SK-N-MC (cell line): Measurements from ENCODE around the gene GRIK4.

Experiments
- DNase-seq: peaks from one replicate; pipeline ENCODE4 v3.0.0-alpha.2; 2011; ENCODE audit warnings: low read depth, low spot score
- H3K27ac ChIP-seq: fragments of 200-600 bp; sonication (generic); 2 replicates; pipeline ENCODE4 v1.5.1; 2016; ENCODE audit warnings: mixed run types
- H3K36me3 ChIP-seq: fragments of 200-600 bp; sonication (generic); 2 replicates; pipeline ENCODE4 v1.6.1; 2017; ENCODE audit warnings: antibody characterized with exemption, low read length, mixed read lengths; ENCODE audit not compliant: insufficient read depth
- H3K4me3 ChIP-seq: fragments of 200-600 bp; sonication (generic); 2 replicates; pipeline ENCODE4 v1.5.1; 2016
- H3K9ac ChIP-seq: fragments of 200-600 bp; sonication (generic); 2 replicates; pipeline ENCODE4 v1.8.0; 2017; ENCODE audit warnings: mixed run types, mixed read lengths; ENCODE audit not compliant: insufficient read length
- H3K9me3 ChIP-seq: fragments of 200-600 bp; sonication (generic); 2 replicates; pipeline ENCODE4 v1.6.1; 2017; ENCODE audit warnings: low read depth, mild to moderate bottlenecking, antibody characterized with exemption, low read length, moderate library complexity, mixed read lengths
- EZH2 ChIP-seq: fragments of 200-600 bp; sonication (generic); IDR thresholded peaks from one replicate; pipeline ENCODE4 v1.6.1; 2017; ENCODE audit warnings: antibody characterized with exemption
- FOXP2 ChIP-seq: optimal IDR thresholded peaks from 2 replicates; pipeline ENCODE3; 2011; ENCODE audit warnings: mild to moderate bottlenecking, moderate library complexity; ENCODE audit not compliant: insufficient read depth; ENCODE audit errors: extremely low read length, control extremely low read depth
- POLR2AphosphoS5 ChIP-seq: IDR thresholded peaks from 2 replicates; pipeline ENCODE4 v1.6.1; 2012; ENCODE audit warnings: mild to moderate bottlenecking, low read depth, low read length, borderline replicate concordance

GRIK4 gene

DNA sequence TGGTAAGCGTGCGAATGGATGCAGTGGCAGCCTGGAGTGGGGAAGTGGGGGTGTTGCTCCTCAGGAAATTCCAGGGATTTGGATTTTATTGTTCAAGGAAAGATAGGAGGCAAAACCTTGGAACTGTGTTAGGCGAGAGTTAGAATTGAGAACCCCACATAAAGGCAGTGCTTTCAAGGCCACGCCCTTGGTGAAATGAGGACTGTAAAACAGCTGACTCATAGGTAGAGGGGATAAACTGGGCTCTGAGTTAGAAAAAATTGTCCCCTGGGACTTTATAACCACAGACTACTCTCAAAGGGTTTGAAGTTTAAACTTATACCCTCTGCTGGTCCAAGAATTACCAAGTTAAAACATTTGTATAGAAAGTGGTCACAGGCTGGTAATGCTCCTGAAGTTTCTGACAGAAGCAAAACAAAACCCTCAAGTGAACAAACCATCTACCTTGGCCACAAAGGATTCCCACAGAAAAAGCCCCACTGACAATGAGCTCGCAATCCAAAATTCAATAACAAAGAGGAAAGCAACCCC, 262.0 kb downstream of the GRIK4 start:
- Histone ChIP-seq H3K27ac (no peak overlapping the region), H3K36me3 (no peaks in the 10 kb centered on the region), H3K9me3 (no peaks in the 10 kb centered on the region), H3K4me3 (no peak overlapping the region), H3K9ac (no peak overlapping the region)
- TF ChIP-seq EZH2, result no peak
- no peak for TF ChIP-seq FOXP2
- TF ChIP-seq POLR2AphosphoS5, result no peak
- DNase-seq, result no peak

DNA sequence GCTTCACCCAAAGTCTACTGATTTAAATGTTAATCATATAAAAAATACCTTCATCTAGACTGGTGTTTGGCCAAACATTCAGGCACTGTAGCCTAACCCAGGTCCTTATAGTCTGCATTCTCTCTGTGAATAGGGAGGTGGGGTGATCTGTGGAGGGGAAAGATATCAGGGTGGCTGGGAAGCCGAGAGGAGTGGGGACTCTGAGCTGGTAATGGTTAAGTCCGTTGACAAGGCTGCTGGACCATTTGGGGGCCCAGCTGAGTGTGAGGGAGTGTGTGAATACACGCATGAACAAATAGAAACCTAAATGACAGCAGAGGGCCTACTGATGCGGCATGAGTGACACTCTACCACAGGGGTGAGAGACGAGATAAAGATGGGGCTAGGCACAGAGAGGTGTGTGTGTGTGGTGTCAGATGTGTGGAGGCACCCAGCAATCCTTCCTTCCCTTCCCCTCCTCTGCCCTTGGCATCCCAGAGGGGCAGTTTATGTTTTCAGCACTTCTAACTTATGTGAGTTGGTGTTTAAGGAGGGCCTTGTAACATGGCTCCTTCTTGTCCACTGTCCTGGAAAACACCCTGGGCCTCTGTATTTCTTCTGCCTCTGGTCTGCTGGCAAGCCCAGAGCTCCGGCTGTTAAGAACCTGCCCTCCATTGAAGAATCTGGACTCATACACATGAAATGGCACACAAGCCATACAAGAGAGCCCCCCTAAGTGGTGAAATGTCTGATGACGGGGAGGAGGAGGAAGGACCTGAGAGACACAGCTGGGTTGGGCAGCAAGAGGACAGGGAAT, 263.2 kb downstream of the GRIK4 start:
- Histone ChIP-seq H3K9ac (no peak overlapping the region), H3K4me3 (no peak overlapping the region), H3K9me3 (no peaks in the 10 kb centered on the region), H3K27ac (no peak overlapping the region), H3K36me3 (no peaks in the 10 kb centered on the region)
- TF ChIP-seq EZH2, result no peak
- no peak for TF ChIP-seq POLR2AphosphoS5
- no peak for TF ChIP-seq FOXP2
- no peak for DNase-seq

DNA sequence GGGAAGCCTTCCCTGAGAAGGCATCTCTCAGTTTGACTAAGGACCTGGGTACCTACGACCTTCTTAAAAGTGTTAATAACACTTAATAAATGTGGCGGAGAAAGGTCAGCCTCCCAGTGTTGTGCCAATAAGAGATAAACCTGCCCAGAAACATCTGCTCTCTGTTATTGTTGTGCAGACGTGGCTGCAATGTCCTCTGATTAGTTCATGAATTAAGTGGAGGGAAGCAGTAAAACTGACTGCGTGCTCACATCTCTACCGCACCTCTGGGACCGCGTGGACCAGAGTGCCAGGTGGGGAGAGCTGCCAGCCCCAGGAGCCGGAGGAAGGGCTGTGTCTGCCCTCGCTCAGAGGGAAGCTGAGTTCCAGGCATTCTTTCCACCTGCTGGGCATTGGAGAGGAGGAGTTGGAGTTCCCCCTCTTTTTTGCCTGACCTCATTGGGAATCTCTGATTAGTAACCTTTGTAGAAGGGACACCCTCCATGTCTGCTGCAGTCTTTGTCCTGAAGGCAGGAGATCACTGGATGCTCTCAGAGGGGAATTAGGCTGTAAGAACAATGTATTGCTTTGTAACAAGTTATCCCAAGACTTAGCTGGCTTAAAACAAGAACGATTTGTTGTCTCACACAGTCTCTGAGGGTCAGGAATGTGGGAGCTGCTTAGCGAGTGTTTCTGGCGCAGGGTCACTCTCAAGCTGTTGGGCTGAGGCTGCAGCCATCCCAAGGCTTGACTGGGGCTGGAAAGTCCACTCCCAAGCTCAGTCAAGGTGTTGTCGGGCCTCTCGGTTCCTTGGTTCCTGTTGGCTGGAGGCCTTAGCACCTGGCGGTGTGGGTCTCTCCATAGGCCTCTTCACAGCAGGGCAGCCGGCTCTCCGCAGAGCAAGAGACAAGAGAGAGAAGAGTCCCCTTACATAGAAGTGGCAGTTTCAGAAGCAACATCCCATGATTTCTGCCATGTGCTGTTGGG, 264.7 kb downstream of the GRIK4 start:
- DNase-seq, result no peak
- Histone ChIP-seq H3K36me3 (no peaks in the 10 kb centered on the region), H3K9ac (no peak overlapping the region), H3K27ac (no peak overlapping the region), H3K9me3 (no peaks in the 10 kb centered on the region), H3K4me3 (no peak overlapping the region)
- TF ChIP-seq EZH2 (no peak), FOXP2 (no peak), POLR2AphosphoS5 (no peak)

DNA sequence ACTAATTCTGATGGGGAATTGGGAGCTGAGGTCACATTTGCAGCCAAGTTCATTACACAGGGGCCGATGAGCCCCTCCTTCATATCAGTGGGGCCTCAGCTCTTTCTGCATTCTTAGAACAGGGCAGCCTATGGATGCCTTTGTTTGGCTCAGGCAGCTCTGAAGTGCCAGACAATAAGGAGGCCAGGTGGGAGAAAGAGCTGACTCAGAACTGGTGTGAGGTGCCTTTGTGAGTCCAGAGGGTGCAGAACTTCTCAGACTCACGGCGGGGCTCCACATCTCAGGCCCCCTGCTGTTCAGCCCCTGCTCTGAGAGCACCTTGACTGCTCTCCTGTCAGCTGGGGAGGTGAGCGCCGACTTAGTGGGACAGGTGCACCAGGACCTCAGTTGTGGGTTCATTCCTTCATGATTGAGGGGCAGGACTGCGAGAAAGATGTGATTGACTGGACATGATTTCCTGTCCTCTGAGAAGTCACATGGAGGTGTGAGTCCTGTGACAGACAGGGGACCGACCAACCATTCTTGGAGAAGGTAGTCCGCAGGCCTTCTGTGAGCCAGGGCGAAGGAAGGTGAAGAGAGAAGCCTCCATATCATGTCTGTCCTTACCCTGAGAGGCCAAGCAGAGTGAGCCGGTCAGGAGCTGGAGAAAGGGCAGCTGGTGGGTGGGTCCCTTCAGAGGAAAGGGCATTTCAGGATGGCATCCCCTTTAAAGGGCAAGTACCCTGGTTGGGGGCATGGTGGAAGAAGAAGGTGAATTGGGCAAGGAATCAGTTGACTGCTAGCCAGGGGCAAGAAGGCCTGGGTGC, 267.3 kb downstream of the GRIK4 start:
- H3K4me3 ChIP-seq, result no peak overlapping the region
- TF ChIP-seq FOXP2 (no peak), EZH2 (no peak), POLR2AphosphoS5 (no peak)
- H3K27ac ChIP-seq, result no peak overlapping the region
- no peaks in the 10 kb centered on the region for H3K36me3 ChIP-seq
- DNase-seq, result no peak
- H3K9ac ChIP-seq, result no peak overlapping the region
- H3K9me3 ChIP-seq, result no peaks in the 10 kb centered on the region

DNA sequence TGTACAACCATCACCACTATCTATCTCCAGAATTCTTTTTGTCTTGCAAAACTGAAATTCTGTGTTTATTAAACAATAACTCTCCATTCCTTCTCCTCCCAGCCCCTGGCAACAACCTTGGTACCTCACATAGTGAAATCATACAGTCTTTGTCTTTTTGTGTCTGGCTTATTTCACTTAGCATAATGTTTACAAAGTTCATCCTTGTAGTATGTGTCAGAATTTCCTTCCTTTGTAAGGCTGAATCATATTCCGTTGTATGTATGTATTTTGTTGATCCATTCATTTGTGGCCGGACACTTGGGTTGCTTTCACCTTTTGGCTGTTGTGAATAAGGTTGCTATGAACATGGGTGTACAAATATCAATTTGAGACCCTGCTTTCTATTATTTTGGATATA, 268.7 kb downstream of the GRIK4 start:
- Histone ChIP-seq H3K9me3 (no peaks in the 10 kb centered on the region), H3K9ac (no peak overlapping the region), H3K27ac (no peak overlapping the region), H3K36me3 (no peaks in the 10 kb centered on the region), H3K4me3 (no peak overlapping the region)
- DNase-seq, result no peak
- no peak for TF ChIP-seq EZH2
- no peak for TF ChIP-seq FOXP2
- TF ChIP-seq POLR2AphosphoS5, result no peak

DNA sequence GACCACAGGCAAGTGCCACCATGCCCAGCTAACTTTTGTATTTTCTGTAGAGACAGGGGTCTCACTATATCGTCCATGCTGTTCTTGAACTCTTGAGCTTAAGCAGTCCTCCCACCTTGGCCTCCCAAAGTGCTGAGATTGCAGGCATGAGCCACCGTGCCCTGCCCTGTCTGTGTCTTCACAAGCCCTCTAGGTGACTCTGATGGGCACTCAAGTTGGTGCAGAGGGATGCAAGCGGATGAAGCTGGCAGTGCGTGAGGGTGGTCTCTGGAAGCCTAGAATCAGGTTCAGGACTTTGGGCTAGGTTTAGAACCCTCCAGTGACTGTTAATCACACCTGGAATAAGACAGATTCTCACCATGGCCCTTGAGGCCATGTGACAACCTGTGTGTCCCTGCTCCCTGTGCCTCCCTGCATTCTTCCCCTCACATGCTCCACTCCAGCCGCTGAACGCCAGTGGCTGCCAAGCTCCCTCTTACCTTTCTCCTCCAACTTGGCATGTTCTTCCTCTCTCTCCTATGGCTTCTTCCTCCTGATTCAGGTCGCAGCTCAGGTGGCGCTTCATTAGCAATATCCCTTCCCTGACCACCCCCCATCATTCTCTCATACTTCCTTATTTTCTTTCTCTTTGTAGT, 270.1 kb downstream of the GRIK4 start:
- Histone ChIP-seq H3K9me3 (no peaks in the 10 kb centered on the region), H3K27ac (no peak overlapping the region), H3K4me3 (no peak overlapping the region), H3K36me3 (no peaks in the 10 kb centered on the region), H3K9ac (no peak overlapping the region)
- DNase-seq, result no peak
- TF ChIP-seq POLR2AphosphoS5, result no peak
- no peak for TF ChIP-seq EZH2
- no peak for TF ChIP-seq FOXP2

DNA sequence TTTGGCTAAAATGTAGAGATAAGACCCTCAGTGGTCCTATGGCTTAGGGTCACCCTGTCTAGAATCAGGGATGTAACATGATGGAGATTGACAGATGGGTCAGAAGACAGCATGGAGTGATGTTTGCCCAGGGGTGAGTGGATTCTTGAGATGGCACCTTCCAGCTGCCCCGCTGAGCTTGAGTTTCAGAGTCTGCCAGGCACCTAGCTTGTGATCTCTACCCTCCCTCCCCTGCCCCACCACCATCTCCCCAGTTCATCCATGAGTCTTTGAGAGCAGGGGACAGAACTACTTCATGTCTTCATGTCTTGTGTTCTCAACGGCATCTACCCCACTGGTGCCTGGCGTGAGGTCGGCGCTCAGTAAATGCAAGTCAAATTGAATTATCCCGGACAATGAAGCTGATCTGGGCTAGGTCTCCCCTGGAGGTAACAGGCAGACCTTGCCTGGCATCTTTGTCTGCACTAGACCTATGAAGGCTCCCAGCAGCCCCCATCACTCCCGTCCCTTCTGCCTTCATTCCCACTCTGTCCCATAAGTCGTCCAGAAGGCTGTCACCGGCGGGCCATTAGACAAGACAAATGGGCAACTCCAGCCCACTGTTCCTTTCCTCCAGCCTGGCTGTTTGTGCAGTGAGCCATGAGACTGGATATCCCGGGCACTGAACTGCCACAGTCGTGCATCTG, 273.2 kb downstream of the GRIK4 start:
- TF ChIP-seq EZH2 (no peak), POLR2AphosphoS5 (no peak), FOXP2 (no peak)
- no peak for DNase-seq
- no peak overlapping the region for H3K9ac ChIP-seq
- H3K36me3 ChIP-seq, result no peaks in the 10 kb centered on the region
- no peaks in the 10 kb centered on the region for H3K9me3 ChIP-seq
- no peak overlapping the region for H3K4me3 ChIP-seq
- no peak overlapping the region for H3K27ac ChIP-seq
